GM21360 (cell line): Measurements from ENCODE around the gene SYCP2.
"Not testable (repeated sequence)": the region's sequence is repeated elsewhere in the genome, so short reads cannot be mapped to it uniquely, and the experiment has no call there.

Experiments
- ATAC-seq: cut with Tn5 transposase; IDR thresholded peaks from one replicate; pipeline ENCODE4 v1.9.1; 2021; ENCODE audit warnings: mild to moderate bottlenecking, moderate library complexity; ENCODE audit not compliant: unreplicated experiment

Gene SYCP2, protein sequence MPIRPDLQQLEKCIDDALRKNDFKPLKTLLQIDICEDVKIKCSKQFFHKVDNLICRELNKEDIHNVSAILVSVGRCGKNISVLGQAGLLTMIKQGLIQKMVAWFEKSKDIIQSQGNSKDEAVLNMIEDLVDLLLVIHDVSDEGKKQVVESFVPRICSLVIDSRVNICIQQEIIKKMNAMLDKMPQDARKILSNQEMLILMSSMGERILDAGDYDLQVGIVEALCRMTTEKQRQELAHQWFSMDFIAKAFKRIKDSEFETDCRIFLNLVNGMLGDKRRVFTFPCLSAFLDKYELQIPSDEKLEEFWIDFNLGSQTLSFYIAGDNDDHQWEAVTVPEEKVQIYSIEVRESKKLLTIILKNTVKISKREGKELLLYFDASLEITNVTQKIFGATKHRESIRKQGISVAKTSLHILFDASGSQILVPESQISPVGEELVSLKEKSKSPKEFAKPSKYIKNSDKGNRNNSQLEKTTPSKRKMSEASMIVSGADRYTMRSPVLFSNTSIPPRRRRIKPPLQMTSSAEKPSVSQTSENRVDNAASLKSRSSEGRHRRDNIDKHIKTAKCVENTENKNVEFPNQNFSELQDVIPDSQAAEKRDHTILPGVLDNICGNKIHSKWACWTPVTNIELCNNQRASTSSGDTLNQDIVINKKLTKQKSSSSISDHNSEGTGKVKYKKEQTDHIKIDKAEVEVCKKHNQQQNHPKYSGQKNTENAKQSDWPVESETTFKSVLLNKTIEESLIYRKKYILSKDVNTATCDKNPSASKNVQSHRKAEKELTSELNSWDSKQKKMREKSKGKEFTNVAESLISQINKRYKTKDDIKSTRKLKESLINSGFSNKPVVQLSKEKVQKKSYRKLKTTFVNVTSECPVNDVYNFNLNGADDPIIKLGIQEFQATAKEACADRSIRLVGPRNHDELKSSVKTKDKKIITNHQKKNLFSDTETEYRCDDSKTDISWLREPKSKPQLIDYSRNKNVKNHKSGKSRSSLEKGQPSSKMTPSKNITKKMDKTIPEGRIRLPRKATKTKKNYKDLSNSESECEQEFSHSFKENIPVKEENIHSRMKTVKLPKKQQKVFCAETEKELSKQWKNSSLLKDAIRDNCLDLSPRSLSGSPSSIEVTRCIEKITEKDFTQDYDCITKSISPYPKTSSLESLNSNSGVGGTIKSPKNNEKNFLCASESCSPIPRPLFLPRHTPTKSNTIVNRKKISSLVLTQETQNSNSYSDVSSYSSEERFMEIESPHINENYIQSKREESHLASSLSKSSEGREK (N-terminal part only)

DNA sequence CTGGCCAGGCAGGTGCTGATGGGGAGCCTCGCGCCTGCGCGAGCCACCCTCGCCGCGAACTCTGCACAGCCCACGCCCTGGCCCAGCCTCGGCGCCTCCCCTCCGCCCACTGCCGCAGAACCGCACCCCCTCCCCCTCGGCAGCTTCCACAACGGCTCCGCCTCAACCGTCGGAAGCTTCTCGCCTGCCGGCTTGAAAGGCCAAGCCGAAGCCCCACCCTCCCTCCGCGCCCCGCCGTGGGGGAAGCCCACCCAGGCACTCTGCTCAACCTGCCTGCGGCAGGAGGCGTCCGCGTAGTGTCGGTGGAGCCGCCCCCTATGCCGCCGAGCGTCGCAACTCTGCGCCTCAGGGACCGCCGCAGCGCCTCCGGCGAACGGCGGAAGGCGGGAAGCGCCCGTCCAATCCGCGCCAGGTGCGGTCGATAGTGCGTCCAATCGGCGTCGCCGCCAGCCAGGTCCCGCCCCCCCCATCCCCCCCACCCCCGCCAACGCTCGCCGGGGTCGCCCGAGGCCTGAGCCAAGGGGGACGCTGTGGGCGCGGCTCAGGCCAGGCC is at the start of gene SYCP2:
SYCP2 (minus strand) TSS at position 342 of the 553 bp plus-strand sequence. CDS start 11,224 bp downstream, outside the sequence.
- ATAC-seq = no peak

DNA sequence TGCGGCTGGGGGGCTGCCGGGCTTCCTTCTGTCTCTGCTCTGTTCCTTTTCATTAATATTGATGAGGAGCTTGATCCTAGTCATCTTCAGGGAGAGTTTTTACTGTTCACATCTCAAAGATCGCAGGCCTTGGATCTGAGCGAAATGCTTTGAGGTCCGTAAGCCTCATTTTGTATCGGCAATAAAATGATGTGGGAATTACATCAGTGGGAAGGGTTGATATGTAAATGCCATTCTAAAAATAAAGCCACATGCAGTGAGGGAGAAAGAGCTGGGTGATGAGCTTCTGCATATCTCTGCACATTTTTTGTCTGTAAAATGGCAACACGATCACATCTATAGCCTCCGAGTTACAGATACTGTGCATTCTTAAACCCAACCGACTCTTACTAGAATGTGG is 49.6 kb upstream of the SYCP2 start:
- no peak for ATAC-seq

DNA sequence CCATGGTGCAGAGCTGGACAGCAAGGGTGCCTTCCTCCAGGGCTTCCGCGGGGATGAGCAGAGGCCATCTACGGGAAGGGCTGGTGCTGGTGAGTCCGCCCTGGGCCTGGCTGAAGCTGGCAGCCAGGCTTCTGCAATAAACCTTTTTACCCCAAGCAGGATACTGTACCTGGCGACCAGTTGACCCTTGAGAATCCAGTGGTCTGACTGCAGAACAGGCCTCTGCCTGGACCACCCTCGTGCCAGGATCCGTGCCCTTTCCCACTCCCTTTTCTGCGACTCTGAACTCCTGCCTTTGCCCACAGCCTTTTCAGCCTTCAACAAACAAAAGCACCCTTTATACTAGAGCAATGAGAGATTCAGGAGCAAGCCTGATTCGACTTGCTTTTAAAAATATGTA is 43.6 kb upstream of the SYCP2 start:
- no peak for ATAC-seq

DNA sequence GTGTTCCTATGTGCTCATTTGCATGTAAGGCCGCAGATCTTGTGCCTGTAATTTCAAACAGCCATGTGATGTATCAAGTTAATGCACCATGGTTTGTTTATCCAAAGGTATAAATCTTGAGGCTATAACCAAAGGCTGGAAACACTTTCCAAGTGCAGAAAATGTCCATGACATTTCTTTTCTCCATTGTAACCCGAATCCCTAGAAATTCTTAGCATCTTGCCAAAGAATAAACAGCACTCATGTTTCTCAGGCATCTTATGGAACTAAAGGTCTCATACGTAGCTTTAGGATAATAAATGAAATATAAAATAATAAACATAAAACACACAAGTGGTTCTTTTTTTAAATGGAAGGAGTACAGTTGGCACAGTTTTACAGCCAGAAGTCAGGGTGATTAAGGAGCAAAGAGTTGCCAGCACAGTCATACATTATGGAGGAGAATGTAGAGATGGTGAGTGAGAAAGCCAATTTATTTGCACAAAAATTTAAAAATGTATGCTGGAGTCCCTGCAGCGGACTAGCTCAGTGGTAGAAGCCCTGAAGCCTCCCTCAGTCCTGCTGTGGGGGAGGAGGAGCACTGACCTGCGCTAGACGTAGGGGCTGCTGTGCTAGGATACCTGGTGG is 42.8 kb upstream of the SYCP2 start:
- ATAC-seq = no peak

DNA sequence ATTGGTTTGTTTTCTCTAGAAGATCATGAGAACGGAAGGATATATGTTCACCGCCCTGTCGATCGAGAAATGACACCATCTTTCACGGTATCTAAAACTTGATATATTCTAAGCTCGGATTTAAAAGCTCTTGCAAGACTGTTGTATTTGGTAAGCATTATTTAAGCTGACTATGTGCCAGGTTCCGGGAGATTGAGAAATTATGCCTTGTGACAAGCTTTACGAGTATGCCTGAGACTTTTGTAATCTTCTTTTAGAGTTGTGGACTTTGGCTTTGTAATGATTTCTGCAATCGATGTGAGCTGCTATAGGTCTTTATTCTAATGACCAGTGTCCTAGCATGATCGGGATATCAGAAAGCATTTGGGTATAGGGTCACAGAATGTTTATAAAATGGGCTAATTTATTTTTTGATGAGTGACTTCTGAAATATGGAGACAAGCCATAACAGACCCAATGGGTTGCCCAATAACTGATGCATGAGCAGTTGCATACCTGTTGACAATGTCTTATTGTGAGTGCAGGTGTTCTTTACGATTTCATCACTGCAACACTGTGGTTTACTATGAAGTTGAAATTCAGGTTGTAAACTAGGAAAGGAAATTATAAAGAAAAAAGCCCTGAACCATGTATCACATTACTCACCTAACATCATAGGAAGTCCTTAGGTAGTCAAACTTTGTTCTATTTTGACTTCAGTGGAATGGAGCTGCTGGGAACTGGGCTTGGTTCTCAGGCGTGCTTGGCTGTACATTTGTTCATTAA is 38.8 kb upstream of the SYCP2 start:
- no peak for ATAC-seq

DNA sequence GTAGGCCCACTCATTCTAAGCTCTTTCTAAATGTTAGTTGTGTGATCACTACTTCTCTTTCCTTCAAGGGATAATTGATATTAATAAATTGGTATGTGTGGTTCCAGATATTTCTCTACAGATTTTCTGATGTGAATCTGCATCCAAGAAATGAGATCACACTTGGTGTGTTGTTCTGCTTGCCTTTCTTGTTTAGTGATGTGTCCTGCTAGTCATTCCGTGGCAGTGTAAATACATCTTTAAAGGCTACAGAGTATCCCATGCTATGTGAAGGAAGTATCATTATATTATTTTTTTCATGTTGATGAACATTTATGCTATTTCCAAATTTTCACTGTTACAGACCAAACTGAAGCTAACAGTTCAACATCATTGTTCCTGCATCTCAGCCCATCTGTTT is 38.0 kb upstream of the SYCP2 start:
- no peak for ATAC-seq

DNA sequence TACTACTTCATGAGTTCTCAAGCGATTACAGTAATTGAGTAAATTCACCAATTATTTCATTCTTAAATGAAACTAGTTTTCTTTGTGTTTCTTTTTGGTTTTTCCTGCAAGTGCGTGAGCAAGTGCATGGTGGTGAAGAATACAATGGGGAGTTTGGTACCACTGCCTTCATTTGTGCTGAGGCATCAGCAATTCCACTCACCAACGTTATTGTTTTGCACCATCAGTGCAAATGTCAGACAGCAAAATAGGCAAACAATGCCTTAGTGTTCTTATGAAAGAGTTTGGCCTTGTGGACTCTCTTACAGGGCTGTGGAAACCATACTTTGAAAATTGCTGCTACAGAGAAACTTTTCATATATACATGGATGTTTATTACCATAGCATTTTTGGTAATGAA is 33.0 kb upstream of the SYCP2 start:
- no peak for ATAC-seq

DNA sequence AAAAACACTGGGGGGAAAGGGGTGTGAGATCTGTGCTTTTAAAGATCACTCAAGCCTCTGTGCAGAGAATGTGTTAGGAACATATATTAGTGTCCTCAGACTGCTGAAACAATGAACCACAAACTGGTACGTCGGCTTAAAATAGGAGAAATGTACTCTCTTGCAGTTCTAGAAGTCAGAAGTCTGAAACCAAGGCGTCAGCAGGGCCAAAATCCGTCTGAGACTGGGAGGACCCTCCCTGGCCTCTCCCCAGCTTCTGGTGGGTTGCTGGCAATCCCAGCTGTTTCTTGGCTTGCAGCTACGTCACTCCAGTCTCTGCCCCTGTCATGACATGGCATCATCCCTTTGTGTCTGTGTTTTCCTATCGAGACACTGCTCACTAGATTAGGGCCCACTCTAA is 28.7 kb upstream of the SYCP2 start:
- no peak for ATAC-seq

DNA sequence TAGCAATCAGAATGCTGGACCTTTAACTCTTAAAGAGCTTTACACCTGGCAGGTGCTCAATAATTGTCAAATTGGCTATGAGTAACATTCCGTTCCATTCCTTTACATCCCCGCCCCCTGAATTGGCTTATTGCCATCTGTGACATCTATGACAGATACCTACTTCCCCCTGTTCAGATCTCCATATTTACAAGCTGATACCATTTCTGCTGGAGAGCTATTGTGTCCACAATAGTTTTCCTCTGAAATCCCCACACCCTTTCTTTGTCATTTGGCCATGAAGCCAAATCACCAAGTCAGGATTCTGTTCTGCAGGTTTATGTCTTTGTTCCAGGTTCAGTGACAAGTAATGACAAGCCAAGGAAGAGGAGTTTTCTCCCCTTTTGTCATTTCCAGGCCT is 28.0 kb upstream of the SYCP2 start:
- ATAC-seq = no peak

DNA sequence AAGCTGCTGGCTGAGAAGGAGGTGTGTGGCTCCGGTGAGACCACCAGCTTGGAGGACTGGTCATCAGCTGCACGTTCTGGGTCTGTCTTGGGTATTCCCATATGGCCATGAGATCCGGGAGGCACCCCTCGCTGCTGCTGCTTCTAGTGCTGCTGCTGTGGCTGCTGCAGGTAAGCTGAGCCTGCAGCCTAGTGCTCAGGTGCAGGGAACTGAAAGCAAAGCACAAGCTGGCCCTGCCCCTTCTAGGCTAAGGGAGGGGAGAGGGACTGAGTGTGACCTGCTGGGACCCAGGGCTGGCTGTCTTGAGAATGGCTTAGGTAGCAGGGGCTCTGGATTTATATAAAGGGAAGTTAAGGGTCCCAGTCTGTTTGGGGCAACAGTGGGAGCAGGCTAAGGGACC is 25.2 kb upstream of the SYCP2 start:
- no peak for ATAC-seq

DNA sequence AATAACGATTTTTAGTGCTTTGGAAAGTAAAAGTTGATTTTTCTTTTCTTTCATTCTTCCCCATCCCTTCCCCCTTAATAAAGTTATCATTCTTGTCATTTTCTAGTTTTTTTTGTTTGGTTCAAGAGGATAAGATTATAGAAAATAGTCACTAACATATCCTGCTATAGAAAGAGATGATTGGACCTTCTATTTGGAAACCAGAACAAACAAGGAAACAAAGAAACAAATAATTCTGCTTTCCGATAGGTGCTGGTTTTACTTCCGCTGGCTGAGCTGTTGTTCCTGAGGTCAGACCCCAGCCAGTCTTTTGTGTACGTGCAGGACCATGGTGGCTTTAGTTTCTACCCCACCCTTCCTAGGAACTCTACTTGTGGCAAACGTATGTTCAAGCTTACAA is 24.7 kb upstream of the SYCP2 start, which contains the start of gene CDH26:
CDH26 (plus strand) TSS at position 301 of the 400 bp plus-strand sequence. CDS start 304 bp downstream, outside the sequence.
- ATAC-seq = no peak

DNA sequence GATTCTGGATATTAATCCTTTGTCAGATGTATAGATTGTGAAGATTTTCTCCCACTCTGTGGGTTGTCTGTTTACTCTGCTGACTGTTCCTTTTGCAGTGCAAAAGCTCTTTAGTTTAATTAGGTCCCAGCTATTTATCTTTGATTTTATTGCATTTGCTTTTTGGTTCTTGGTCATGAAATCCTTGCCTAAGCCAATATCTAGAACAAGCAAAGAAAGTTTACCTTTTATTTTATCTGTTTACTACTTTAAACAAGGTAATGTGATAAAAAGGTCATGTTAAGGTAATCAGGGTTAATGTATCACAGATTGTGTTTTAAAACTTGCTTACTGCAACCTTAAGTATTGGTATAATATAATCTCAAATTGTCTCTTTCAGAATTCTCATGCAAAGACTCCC is 24.1 kb upstream of the SYCP2 start:
- not testable (repeated sequence) for ATAC-seq

DNA sequence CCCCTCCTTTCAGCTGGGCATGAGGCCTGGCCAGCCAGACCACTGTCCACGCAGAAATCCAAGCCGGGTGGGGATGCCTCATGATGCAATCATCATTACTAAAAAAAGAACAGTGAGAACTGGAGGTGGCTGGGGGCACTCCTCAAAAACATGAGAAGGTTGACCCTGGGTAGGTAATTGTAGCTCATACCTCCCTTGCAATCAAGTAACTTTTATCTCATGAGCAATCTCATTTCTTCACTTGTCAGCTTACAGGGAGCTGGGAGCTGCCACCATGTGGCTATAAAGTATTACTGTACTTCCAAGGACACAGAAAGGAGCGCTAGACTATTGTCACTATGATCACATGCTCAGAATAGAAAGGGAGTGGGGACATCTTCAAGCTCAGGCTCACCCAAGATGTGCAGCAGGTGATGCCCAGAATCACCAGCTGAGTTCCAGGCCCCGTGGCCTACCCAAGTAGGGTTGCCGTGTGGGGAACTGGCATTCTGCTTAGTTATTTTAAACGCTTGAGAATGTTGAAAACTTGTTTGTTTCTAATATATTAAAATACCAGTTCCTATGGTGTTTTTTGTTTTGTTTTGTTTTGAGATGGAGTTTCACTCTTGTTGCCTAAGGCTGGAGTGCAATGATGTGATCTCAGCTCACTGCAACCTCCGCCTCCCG is 21.8 kb upstream of the SYCP2 start:
- ATAC-seq = peak; percentile 95

DNA sequence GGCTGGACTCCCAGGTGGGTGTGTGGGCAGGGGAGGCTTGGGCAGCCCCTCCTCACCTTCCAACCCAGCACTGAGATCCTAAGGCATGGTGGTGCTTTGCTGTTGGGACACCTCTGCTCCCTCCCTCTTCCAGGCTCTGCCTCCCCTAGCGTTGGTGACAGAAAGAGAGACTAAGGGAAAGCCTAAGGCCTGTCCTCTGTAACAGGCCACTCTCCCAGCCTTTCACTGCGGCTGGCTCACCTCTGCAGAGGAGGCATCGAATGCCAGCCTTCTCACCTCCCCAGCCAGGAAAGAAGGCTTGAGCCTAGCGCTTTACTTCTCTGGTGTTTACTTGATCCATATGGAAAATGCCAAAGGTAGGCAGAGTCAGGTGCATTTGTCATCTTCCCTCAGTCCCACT is 21.3 kb upstream of the SYCP2 start:
- no peak for ATAC-seq

DNA sequence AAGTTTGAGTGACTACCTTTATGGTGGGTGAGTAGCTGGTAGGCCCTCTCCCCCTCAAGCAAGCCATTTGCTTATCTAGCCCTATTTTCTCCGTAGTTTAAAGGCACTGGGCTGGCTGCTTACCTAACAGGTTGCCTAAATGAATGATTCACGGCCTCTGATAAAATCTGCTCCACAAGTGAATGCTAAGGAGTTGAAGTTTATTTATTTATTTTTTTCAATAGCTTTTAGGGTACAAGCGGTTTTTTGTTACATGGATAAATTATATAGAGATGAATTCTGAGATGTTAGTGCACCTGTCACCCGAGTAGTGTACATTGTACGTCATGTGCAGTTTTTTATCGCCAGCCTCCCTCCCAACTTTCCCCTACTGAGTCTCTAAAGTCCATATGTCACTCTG is 16.5 kb upstream of the SYCP2 start:
- no peak for ATAC-seq

DNA sequence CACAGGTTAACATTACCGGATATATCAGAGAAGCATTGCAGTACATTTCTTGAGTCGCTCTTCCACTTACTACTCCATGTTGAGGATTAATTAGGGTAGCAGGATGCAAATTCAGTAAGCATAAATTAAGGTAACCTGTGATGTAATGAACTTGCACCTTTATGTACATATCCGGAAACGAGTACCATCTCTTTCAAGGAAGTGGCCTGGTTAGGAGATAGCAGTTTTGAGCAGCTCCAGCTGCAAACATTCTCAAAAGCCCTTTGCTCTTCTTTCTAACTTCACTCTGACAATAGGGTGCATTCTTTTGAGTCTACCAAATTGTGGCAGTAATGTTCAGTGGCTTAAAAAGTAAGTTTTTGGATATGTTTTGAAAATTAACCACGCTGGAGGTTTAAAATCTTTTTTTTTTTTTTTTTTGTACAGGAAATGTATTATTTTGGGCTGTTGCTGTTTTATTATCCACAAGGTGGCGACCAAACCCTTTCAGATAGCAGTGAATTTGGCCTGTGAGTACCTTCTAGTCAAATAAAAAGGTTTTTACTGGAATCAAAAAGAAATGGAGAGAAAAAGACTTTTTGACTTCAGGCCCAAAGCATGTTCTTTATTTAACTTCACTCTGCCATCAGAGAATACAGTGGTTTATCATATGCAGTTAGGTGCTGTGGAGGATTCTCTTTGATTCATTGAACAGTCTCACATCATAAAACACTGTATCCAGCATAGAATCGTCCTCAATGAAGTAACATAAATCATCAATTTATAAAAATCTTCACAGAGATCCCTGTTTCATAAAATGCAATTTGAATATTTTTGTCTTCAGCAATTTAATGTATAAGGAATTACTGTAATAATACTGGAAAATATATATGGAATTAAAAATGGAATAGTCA is 15.6 kb upstream of the SYCP2 start:
- no peak for ATAC-seq

DNA sequence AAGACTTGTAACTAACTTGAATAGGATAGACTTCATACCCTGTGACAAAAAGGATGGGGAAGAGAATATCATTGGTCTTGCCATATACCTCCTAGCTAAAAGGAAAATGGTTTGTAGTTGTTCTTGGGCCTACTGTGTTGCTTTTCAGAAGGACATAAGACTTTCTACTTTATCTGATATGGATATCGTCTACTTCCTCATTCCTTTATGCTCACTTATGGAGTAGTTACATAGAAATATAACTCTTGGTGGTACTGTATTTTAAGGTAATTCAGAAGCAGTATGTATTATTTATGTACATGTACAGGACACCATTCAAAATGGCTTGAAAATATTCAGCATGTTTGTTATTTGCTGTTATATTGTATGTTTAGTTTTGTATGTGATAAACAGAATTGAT is 14.8 kb upstream of the SYCP2 start:
- ATAC-seq = no peak

DNA sequence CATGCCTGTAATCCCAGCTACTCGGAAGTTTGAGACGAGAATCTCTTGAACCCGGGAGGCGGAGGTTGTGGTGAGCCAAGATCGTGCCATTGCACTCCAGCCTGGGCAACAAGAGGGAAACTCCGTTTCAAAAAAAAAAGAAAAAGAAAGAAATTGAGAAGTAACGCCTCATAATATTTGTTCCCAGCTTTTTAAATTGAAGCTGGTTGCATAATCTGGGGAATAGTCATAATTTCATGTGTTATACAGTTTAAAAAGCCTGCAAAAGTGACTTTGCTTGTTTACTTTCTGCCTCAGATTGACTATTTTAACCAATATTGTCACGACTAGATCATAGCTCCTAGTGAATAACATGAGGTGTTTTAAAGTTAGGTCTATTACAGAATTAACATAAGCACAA is 13.9 kb upstream of the SYCP2 start:
- no peak for ATAC-seq
